A549 treated with GW870086 at 1 μM for 4 hours (cell line): ENCODE measurements around the gene ABHD18. TPM values are rescaled to one million over a fixed set of nuclear protein-coding genes. Genes with fewer than 3 reads are reported as not detected.

Experiments used
- total RNA-seq: library from RNA; stranded (reverse); fragments of 200-300 nt; extraction: Qiagen RNA extraction; gene quantifications from 5 replicates; pipeline ENCODE4 v1.2.3, GENCODE V29; 2022; ENCODE audit warnings: low read depth

Gene ABHD18
- 3.1 to 4.0 TPM (median 3.3 TPM) in 5 replicates for total RNA-seq

DNA sequence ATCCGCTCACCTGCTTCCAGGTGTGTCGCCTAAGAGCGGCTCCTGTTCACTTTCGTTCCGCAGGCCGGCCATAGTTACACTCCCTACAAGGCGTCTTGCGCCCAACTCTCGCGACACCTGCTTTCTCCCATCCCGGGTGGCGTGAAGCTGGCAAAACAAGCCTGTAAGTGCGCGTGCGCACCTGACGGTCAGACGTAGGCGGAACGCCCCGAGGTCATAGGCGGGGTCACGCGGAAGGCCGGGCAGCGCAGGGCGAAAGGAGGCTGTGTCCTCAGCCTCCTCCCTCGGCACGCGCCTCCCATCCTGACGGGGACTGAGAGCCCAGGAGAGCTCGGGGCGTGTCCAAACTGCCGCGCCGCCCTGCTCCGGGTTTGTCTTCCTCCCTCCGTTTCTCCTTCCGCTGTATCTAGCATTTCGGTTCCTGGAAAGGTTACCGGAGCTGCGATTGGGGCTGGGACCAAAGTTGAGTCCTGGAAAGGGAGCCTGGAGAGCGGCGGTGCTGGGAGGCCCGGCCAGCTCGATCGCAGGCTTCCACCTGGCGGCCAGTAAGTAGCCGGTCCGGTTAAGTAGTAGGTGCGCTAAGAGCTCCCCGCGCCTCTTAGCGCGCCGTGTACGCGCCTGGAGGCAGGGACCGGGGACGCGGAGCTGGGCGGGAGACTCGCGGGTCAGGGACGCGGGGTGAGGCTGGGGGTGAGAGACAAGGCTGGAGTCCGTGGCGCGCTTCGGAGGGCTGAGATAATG lies at the start of gene ABHD18, which contains the start of gene MFSD8:
Gene ABHD18, plus strand, starts transcription at position 345 of the 741 bp plus-strand sequence. CDS start 17,550 bp downstream, outside the sequence.
Gene MFSD8, minus strand, starts transcription at position 112 of the 741 bp plus-strand sequence. Its CDS starts 40 bp downstream, at position 72.

DNA sequence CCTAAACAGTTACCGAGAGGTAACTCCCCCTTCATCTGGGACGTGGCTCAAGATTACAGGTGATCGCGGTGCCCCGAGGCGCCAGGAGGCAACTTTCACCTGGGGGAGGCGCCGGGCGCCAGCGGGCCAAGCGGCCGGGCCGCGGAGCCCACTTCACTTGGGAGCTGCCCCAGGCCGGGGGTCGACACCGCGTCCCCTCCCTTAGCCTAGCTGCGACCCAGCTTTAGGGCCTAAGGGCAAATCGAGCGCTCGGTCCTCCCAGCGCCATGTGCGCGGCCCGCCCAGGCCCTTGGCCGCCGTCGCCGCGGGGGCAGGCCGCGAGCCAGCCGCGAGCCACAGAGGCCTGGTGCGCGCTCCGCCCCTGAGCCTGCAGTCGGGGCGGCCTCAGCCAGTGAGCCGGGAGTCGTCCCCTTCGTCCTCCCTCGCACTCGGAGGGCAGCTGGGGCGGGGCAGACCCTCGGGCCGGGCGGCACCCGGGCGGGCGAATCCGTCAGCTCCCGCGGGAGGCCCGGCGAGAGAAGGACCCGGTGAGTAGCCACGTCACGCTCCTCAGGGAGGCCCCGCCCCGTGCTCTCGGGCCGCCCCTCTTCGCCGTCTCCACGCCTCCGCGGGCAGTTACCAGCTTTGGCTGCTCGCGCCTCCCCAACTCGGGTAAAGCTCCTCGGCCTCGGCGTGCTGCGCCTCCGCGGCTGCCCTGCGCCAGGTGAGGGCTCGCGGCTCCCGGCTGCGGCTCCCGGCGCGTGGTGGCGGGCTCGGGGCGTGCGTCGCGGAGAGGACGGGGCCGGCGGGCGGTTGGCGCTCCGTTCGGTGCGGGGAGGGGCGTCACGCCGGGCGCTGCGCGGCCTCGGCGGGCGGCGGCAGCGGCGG lies 95.7 kb downstream of the ABHD18 start, which contains the start of gene LARP1B:
Gene LARP1B, plus strand, starts transcription at position 614 of the 867 bp plus-strand sequence. CDS start 13,640 bp downstream, outside the sequence.

Other genes with a start within 250 kb of the ABHD18 start
- not detected in 5 replicates for gene SLC25A31, start 235.0 kb upstream of the ABHD18 start, total RNA-seq
- gene HSPA4L, start 183.1 kb upstream of the ABHD18 start, total RNA-seq = 6.8 to 9.0 TPM (median 7.3 TPM) in 5 replicates
- gene PLK4, start 84.5 kb upstream of the ABHD18 start, total RNA-seq = 11.0 to 16.1 TPM (median 15.5 TPM) in 5 replicates
- 12.2 to 15.7 TPM (median 14.8 TPM) in 5 replicates for gene MFSD8, start 233 bp upstream of the ABHD18 start, total RNA-seq
- gene LARP1B, start 95.9 kb downstream of the ABHD18 start, total RNA-seq = 11.0 to 15.6 TPM (median 11.7 TPM) in 5 replicates